Measurements from ENCODE around the gene METTL5.

Gene METTL5

GRCh38 chr2:169781249-169782013 lies 43.3 kb downstream of the METTL5 start:
- no peak for DNase-seq

GRCh38 chr2:169778446-169778845 lies 46.3 kb downstream of the METTL5 start:
- DNase-seq: no peak

- no peak for DNase-seq
These were observed 48.4 kb downstream of the METTL5 start for GRCh38 chr2:169776252-169776761.

GRCh38 chr2:169775765-169776164 lies 48.9 kb downstream of the METTL5 start:
- DNase-seq: no peak

- no peak for DNase-seq
These were observed 49.4 kb downstream of the METTL5 start for GRCh38 chr2:169775354-169775753.

- DNase-seq: no peak
These were observed 52.1 kb downstream of the METTL5 start for GRCh38 chr2:169772651-169773050.

- DNase-seq: no peak
These were observed 53.1 kb downstream of the METTL5 start for GRCh38 chr2:169771612-169772011.

GRCh38 chr2:169771021-169771420 lies 53.7 kb downstream of the METTL5 start:
- DNase-seq: no peak

GRCh38 chr2:169768262-169768995 lies 56.3 kb downstream of the METTL5 start:
- DNase-seq: peak in 5 of 51 donors; percentile 3 to 16 (median 5)

GRCh38 chr2:169767243-169767888 lies 57.3 kb downstream of the METTL5 start:
- DNase-seq: peak in 28 of 51 donors; percentile 1 to 69 (median 17)

GRCh38 chr2:169765523-169765922 lies 59.2 kb downstream of the METTL5 start:
- no peak for DNase-seq

- no peak for DNase-seq
These were observed 62.8 kb downstream of the METTL5 start for GRCh38 chr2:169761970-169762292.
